SKM-1 (cell line): ENCODE data around the gene ETF1.

Source experiments
- DNase-seq: peaks from one replicate; lab custom pipeline; 2025; ENCODE audit not compliant: unreplicated experiment; lab: John Stamatoyannopoulos, UW

ETF1 gene

GRCh38 chr5:138563340-138564118 lies 20.5 kb upstream of the ETF1 start:
- no peak for DNase-seq

- no peak for DNase-seq
Observed at GRCh38 chr5:138560971-138561370, 17.9 kb upstream of the ETF1 start.

GRCh38 chr5:138559937-138560336 lies 16.9 kb upstream of the ETF1 start:
- no peak for DNase-seq

GRCh38 chr5:138557677-138558076 lies 14.6 kb upstream of the ETF1 start:
- DNase-seq, result no peak

GRCh38 chr5:138554143-138554542 lies 11.1 kb upstream of the ETF1 start:
- DNase-seq, result no peak

- no peak for DNase-seq
Observed at GRCh38 chr5:138553437-138554095, 10.5 kb upstream of the ETF1 start.

GRCh38 chr5:138552657-138553056 lies 9.6 kb upstream of the ETF1 start:
- DNase-seq, result no peak

GRCh38 chr5:138549414-138549813 lies 6.4 kb upstream of the ETF1 start:
- DNase-seq, result no peak

- no peak for DNase-seq
Observed at GRCh38 chr5:138545919-138546562, 3.0 kb upstream of the ETF1 start.

GRCh38 chr5:138544181-138545134 lies 1.4 kb upstream of the ETF1 start:
- no peak for DNase-seq

GRCh38 chr5:138543730-138544104 lies 681 bp upstream of the ETF1 start:
- no peak for DNase-seq

GRCh38 chr5:138542180-138542955 lies 668 bp downstream of the ETF1 start:
- DNase-seq, result no peak

- no peak for DNase-seq
Observed at GRCh38 chr5:138541511-138542179, 1.4 kb downstream of the ETF1 start.

GRCh38 chr5:138539791-138540190 lies 3.2 kb downstream of the ETF1 start:
- no peak for DNase-seq

- no peak for DNase-seq
Observed at GRCh38 chr5:138538943-138539627, 4.0 kb downstream of the ETF1 start.

- no peak for DNase-seq
Observed at GRCh38 chr5:138536665-138537315, 6.2 kb downstream of the ETF1 start.

GRCh38 chr5:138536215-138536614 lies 6.8 kb downstream of the ETF1 start:
- no peak for DNase-seq
